Heart right ventricle (tissue), 16 donors: Measurements from ENCODE around the gene COA8. TPM values are rescaled to one million over a fixed set of nuclear protein-coding genes. Genes with fewer than 3 reads are reported as not detected.

Source experiments
- ATAC-seq, 8 donors: fragments of 200-7000 bp; cut with Tn5 transposase; one replicate each; pipeline ENCODE4 v1.9.1; 2020; ENCODE audit warnings: mild to moderate bottlenecking in 8 of 8, moderate library complexity in 8 of 8, moderate number of reproducible peaks in 1 of 8
- DNase-seq, 2 donors: peaks; one replicate each; pipeline ENCODE4 v3.0.0-alpha.2; 2020
- H3K27ac ChIP-seq, 10 donors: fragments of 200-600 bp; sonication (generic) in 2 of 10; one replicate each; pipeline versions ENCODE4 v1.5.0 to v1.8.0; 2020 to 2022; ENCODE audit warnings: mild to moderate bottlenecking in 3 of 10
- H3K27me3 ChIP-seq, 7 donors: fragments of 200-600 bp; one replicate each; pipeline ENCODE4 v1.8.0; 2021 to 2022; ENCODE audit warnings: mild to moderate bottlenecking in 2 of 7
- H3K36me3 ChIP-seq, 9 donors: fragments of 200-600 bp; sonication (generic) in 1 of 9; one replicate each; pipeline versions ENCODE4 v1.5.0 to v1.8.0; 2020 to 2022; ENCODE audit warnings: mild to moderate bottlenecking in 2 of 9
- H3K4me1 ChIP-seq, 9 donors: fragments of 200-600 bp; sonication (generic) in 1 of 9; one replicate each; pipeline versions ENCODE4 v1.5.0 to v1.8.0; 2020 to 2022; ENCODE audit warnings: mild to moderate bottlenecking in 4 of 9
- H3K4me3 ChIP-seq, 10 donors: fragments of 200-600 bp; sonication (generic) in 2 of 10; one replicate each; pipeline versions ENCODE4 v1.5.0 to v1.8.0; 2020 to 2022; ENCODE audit warnings: mild to moderate bottlenecking in 7 of 10, moderate library complexity in 2 of 10
- H3K9me3 ChIP-seq, 11 donors: fragments of 200-600 bp in 10 of 11; sonication (generic) in 2 of 11; one replicate each; pipeline versions ENCODE4 v1.5.0 to v1.8.0; 2013 to 2022; ENCODE audit warnings: mild to moderate bottlenecking in 2 of 11, control low read depth in 1 of 11, moderate library complexity in 1 of 11
- CTCF ChIP-seq, 9 donors: fragments of 200-600 bp; sonication (generic) in 2 of 9; IDR thresholded peaks; one replicate each; pipeline versions ENCODE4 v1.5.0 to v1.8.0; 2021 to 2022; ENCODE audit warnings: antibody characterized with exemption in 9 of 9, mild to moderate bottlenecking in 5 of 9, moderate library complexity in 1 of 9
- WGBS, 2 donors: extraction: QIAGEN DNeasy Blood & Tissue Kit; methylation state at CpG; one replicate each; pipeline ENCODE4 v1.1.7; 2013; ENCODE audit warnings: inconsistent platforms in 1 of 2; 5-methylcytosine and 5-hydroxymethylcytosine counted together
- intact Hi-C, 10 donors: fragments of 100-400 bp; cut with DNase I; formaldehyde crosslinking; loops; one replicate each; pipeline versions ENCODE4 v1.11.1 to v1.14.2; 2022
- polyA plus RNA-seq, 2 donors: library from polyadenylated mRNA; stranded (reverse); fragments of 200-250 nt; gene quantifications; one replicate each; pipeline ENCODE4 v1.2.3, GENCODE V29; 2013
- total RNA-seq, 10 donors: library from RNA; stranded (reverse); fragmentation: NEBNext Ultra II Directional in 3 of 10; extraction: Animal tissue kit (Norgen Biotek cat#: 25700) in 3 of 10; gene quantifications; one replicate each; pipeline versions ENCODE4 v1.2.1 to v1.2.4, GENCODE V29; 2021 to 2023
- donor health status: Arrhythmogenic right ventricular cardiomyopathy.
- donor health status: ischemic (EF 13 %, LVEDD 7.1; RV severe dilation, severe dysfunction).
- donor health status: healthy with polysubstance abuse.
- donor health status: DM: no; HTN: yes; CAD: no.
- donor health status: DM: no; HTN: no; CAD: no.
- donor health status: ischemic (EF 25% LVEDD 6.9; RV normal size, moderate dysfunction).
- donor health status: ischemic (EF 25% LVEDD 5.7; RV mildly dilated, moderate dysfunction).
- donor health status: healthy.
- donor health status: DM: yes; HTN: yes; CAD: no.
- donor health status: Ischemic cardiomyopathy.
- donor health status: ischemic (EF 35%, LVEDD 5.7; RV mildly dilated, moderate dysfunction).
- donor health status: nonischemic (EF 11% LVEDD 7.7; RV severe dilation, severe dysfunction).
- donor health status: DM: yes; HTN: yes; CAD: no.
- donor health status: PGD.
- donor health status: ischemic (EF 29% LVEDD 5.4; RV normal size, mild dysfunction).
- donor health status: nonischemic (EF 23%, LVEDD 6.1; RV moderate dilation, normal function).

COA8 gene
- total and polyA plus RNA-seq, 12 donors, result 33.3 to 141 (median 43.8) TPM

GRCh38 chr14:103555559-103556337, 7.0 kb upstream of the COA8 start:
- intact Hi-C loops, result no loop called here

GRCh38 chr14:103556946-103557758, 5.6 kb upstream of the COA8 start:
- ATAC-seq, result no peak
- peaks cover 0 to 49% (median 17%) of the 10 kb centered on the region in 9 donors for H3K36me3 ChIP-seq
- DNase-seq, result no peak
- H3K27ac ChIP-seq, result peak overlapping the region in 7 of 10 donors; percentile 18 to 93 (median 38)
- WGBS, 2 donors, result 63 to 65% methylated on average over 15 of the region's 15 CpGs
- TF ChIP-seq CTCF (IDR thresholded peaks at IDR 0.05), result no peak
- no peaks in the 10 kb centered on the region for H3K9me3 ChIP-seq
- H3K27me3 ChIP-seq, result no peaks in the 10 kb centered on the region
- H3K4me3 ChIP-seq, result no peak overlapping the region
- H3K4me1 ChIP-seq, result peaks cover 10 to 96% (median 74%) of the 10 kb centered on the region in 9 donors
- intact Hi-C loops, result no loop called here

More at GRCh38 chr14:103555559-103556337, 7.0 kb upstream of the COA8 start:
- WGBS, 2 donors, result 57 to 69% methylated on average over 15 of the region's 15 CpGs
- H3K27ac ChIP-seq, result peak overlapping the region; percentile 12 to 95 (median 85)
- no peak for TF ChIP-seq CTCF (IDR thresholded peaks at IDR 0.05)
- H3K4me1 ChIP-seq, result peaks cover 24 to 98% (median 78%) of the 10 kb centered on the region in 9 donors
- H3K36me3 ChIP-seq, result peaks cover 0 to 49% (median 17%) of the 10 kb centered on the region in 9 donors
- no peak overlapping the region for H3K4me3 ChIP-seq
- ATAC-seq (no peak), DNase-seq (peak in 1 of 2 donors; percentile 18)
- no peaks in the 10 kb centered on the region for H3K9me3 ChIP-seq
- H3K27me3 ChIP-seq, result no peaks in the 10 kb centered on the region

- ATAC-seq (peak in 1 of 8 donors; percentile 6), DNase-seq (no peak)
- TF ChIP-seq CTCF (IDR thresholded peaks at IDR 0.05), result no peak
- Histone ChIP-seq H3K27me3 (no peaks in the 10 kb centered on the region), H3K36me3 (peaks cover 0 to 49% (median 17%) of the 10 kb centered on the region in 9 donors), H3K27ac (peak overlapping the region in 5 of 10 donors; percentile 20 to 99 (median 52)), H3K9me3 (no peaks in the 10 kb centered on the region), H3K4me3 (no peak overlapping the region), H3K4me1 (peaks cover 4 to 87% (median 67%) of the 10 kb centered on the region in 9 donors)
- WGBS, 2 donors, result 79 to 82% methylated on average over 16 of the region's 16 CpGs
- intact Hi-C loops, result no loop called here
These were observed 4.5 kb upstream of the COA8 start for GRCh38 chr14:103558071-103558882.
